DMS114 treated with DMSO at 0.1 percent for 48 hours (cell line): Measurements from ENCODE around the gene ARHGEF37.
"Not testable (repeated sequence)": the region's sequence is repeated elsewhere in the genome, so short reads cannot be mapped to it uniquely, and the experiment has no call there.

Source experiments
- DNase-seq: peaks from one replicate; lab custom pipeline; 2025; ENCODE audit not compliant: unreplicated experiment; lab: John Stamatoyannopoulos, UW

The ARHGEF37 gene

DNA sequence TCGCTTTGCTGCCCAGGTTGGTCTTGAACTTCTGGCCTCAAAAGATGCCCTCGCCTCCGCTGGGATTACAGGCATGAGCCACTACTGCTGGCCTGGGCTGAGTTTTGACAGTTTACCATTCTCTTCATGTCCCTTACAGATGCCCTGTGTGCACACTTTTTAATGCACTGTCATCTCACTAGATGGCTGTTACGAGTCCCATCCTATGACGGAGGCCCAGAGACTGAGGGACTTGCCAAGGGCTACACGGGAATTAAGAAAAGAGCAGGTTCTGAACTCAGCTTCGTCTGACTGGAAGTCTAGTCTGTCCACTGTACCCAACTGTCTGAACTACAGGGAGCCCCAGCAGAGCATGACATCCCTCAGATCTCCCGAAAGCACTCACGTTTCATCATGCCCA is 63.9 kb downstream of the ARHGEF37 start:
- no peak for DNase-seq

DNA sequence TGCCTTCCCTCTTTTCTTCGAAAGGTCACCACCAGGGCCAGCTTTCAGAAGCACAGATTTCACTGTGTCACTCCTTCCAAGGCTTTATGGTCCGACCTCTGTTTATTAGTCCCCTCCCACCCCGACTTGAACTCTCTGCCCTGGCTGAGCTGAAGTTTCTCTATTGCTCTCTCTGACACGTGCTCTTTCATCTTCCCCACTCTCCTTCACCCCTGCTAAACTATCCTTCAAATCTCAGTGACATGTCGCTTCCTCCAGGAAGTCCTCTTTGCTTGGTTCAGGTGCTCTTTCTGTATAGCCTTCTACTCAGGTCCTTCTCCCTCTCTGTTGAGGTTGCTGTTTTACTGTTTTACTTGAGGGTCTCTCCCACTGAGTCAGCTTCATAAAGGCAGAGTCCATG is 64.4 kb downstream of the ARHGEF37 start:
- DNase-seq: no peak

DNA sequence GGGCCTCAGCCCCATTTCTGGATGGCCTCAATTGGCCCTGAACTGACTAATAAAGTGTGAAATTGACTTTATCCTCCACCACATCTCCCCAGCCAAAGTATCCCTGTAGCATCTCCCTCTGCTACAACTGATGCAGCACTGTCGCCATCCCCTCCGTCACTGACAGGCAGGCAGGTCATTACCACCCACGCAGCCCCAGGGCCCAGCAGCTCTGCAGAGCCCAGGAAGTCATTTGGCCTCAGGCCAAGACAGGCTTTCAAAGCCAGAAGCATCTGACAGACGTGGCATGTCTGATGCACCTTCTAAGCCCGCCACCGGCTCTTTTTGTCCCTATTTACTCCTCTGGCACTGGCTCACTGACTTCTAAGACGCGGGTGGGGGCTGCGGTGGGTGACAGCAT is 65.3 kb downstream of the ARHGEF37 start:
- no peak for DNase-seq

DNA sequence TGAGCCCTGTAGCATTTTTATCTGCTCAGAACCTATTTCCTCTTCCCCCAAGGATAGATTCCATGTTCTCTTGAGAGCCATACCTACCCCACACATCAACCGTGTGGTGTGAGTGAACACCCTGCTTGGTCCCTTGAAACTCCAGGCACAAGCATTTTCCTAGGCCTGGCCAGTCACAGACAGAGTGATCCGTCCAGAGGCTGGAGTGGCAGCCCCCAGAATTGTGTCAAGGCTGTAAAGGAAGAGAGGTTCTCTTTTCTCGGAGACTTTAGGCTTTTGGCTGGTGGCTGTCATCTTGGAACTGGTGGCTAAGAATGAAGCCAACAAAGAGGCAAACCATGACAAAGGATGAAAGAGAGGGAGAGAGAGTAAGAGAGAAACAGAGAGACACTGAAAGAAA is 66.0 kb downstream of the ARHGEF37 start:
- no peak for DNase-seq

DNA sequence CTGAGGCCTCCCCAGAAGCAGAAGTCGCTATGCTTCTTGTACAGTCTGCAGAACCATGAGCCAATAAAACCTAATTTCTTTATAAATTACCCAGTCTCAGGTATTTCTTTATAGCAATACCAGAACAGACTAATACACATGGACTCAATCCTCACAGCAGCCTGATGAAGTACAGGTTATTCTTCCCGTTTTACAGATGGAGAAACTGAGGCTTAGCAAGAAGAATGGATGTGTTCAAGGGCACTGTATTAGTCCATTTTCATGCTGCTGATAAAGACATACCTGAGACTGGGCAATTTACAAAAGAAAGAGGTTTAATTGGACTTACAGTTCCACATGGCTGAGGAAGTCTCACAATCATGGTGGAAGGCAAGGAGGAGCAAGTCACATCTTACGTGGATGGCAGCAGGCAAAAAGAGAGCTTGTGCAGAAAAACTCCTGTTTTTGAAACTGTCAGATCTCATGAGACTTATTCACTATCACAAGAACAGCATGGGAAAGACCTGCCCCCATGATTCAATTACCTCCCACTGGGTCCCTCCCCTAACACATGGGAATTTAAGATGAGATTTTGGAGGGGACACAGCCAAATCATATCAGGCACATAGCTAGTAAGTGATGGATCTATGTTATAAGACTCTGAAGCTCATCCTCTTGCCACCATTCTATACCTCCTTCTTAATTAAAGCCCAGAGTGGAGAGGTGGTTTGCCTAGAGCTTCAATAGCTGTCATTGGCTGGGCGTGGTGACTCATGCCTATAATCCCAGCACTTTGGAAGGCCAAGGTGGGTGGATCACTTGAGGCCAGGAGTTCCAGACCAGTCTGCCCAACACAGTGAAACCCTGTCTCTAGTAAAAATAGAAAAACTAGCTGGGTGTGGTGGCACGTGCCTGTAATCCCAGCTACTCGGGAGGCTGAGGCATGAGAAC is 67.4 kb downstream of the ARHGEF37 start:
- not testable (repeated sequence) for DNase-seq

DNA sequence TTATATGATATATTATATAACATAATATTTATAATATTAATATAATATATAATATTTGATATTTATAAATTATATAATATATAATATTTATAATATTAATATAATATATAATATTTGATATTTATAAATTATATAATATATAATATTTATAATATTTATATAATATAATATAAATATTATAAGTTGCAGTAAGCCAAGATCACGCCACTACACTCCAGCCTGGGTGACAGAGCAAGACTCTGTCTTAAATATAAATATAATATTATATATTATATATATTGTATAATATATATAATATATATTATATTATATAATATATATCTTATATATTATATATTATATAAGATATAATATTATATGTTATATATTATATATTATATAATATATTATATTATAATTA is 68.4 kb downstream of the ARHGEF37 start:
- DNase-seq: not testable (repeated sequence)

DNA sequence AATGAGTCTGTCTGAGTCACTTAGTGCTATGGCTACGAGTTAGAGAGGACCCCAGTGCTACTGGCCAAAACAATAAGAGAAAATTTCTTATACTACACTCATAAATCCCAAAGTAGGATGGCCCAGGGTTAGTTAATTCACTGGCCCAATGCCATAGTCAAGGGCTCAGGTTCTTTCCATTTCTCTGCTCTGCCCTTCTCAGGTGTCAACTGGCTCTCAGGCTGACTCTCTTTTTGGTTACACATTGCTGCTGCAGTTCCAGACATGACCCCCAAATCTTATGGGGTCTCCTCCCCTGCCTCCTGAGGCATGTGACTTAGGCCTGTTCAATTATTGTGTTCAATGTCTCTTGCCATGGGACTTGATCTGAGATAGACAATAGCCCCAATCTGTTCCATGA is 70.4 kb downstream of the ARHGEF37 start:
- no peak for DNase-seq

DNA sequence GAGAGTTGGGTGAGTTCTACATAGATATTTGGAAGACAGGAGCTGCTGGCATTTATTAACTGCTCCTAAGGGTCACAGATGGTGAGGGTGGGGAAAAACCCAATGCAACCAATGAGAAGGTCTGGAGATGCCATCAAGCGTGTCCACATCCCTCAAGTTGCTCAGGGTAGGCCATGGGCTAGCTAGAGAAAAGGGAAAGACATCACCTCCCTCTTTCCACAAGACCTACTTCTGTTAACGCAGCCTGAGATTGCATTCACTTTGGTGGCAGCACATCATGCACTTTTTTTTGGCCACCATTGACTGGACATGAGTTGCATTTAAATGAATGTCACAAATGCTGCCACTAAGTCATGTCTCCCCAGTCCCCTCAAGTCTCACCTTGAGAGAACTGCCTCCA is 71.4 kb downstream of the ARHGEF37 start:
- DNase-seq: no peak

DNA sequence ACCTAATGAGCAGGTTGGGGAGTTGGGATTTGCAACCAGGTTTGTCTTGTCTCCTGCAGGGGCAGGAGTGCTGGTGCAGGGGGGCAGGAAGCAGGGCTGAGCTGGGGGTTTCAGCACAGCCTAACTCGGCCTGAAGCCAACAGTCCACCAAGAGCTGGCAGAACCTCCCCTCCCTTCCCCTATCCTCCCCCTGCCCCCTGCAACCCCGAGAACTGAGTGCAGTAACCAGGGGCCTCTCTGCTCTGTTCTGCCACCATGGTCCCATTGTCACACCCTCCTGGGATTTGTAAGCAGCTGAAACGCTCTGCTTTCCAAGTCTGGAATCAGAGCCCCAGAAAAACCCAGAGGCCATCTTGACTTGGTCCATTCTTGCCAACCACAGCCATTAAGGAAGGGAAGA is 72.9 kb downstream of the ARHGEF37 start:
- DNase-seq: no peak

DNA sequence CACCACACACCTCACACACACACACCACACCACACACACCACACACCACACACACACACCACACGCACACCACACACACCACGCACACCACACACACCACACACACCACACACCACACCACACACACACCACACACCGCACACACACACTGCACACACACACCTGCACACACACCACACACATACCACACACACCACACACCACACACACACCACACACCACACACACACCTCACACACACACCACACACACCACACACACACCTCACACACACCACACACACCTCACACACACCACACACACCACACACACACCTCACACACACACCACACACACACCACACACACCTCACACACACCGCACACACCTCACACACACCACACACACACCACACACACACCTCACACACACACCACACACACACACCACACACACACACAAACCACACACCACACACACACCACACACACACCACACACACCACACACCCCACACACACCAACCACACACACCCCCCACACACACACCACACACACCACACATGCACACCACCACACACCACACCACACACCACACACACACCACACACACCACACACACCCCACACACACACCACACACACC is 73.7 kb downstream of the ARHGEF37 start:
- no peak for DNase-seq

DNA sequence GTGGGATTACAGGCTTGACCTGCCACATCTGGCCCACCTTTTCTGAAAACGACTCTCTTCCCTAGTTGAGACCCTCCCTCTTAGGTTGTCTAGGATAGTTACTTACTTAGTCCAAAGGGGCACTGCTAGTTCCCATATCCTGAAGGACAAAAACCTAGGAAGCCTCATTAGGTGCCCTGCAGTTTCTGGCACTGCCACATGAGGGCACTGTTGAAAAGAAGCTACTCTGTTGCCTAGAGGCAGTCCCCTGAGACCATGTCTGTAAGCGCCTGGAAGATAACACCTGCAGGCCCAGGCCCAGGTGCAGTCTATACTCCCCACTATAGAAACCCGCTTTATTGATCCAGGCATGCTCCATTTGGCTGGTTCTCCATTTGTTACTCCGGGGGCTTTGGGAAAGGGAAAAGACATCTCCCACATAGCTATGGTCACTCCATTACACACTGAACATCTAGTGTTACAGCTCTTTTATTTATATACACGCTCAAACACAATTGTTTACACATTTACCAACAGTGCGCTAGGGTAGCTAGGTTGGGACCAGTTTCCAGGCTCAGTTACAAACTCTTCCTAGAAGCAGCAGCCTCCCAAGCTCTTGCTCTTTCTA is 75.4 kb downstream of the ARHGEF37 start:
- DNase-seq: no peak

DNA sequence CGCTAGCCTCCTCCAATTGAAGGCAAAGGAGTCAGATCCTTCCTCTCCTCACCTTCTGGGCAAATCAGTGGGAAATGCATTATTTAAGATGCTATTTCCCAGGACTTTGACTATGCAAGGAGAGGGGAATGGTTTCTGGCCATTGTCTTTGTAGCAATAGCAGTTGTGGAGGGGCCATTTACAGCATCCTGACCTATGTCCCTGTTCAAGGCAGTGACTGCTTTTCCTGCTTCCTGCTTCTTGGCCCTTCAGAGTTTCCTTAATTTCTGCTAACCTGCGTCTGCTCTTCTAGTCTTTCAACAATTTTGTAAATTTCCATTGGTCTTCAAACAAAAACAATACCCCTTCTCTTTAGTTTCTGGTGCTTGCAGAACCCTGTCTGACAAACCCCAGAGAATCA is 76.0 kb downstream of the ARHGEF37 start:
- DNase-seq: no peak

DNA sequence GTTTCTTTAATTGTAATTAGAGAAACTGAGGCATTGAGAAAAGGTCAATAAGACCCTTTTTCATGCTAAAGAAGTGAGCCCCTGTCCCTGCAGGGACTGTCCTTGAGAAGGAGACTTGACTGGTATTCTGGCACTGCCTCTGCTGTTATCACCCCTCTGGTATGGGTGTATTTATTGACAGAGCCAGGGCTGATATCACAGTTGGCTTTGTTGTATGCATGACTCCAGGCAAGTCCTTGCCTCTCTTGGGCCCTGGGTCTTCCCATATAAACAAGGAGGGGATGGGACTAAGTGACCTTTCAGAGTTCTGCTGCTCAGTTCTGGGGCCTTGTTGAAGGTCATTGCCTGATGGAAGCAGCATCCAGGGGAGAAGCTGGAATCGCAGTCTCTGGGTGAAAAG is 77.0 kb downstream of the ARHGEF37 start:
- DNase-seq: no peak

DNA sequence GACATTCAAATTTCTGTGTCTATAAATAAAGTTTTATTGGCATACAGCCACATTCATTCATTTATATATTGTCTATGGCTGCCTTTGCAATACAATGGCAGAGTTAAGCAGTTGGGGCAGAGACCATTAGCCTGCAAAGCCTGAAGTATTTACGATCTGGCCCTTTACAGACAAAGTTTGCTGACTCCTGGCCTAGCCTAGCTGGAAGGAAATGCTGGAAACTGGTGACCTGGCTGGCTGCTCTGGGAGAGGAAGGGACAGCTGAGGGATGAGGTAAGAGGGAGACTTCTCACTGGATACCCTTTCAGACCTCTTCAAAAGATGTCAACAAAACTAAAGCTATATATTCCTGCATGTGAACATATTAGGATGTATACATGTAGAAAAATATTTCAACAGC is 82.8 kb downstream of the ARHGEF37 start:
- DNase-seq: no peak

DNA sequence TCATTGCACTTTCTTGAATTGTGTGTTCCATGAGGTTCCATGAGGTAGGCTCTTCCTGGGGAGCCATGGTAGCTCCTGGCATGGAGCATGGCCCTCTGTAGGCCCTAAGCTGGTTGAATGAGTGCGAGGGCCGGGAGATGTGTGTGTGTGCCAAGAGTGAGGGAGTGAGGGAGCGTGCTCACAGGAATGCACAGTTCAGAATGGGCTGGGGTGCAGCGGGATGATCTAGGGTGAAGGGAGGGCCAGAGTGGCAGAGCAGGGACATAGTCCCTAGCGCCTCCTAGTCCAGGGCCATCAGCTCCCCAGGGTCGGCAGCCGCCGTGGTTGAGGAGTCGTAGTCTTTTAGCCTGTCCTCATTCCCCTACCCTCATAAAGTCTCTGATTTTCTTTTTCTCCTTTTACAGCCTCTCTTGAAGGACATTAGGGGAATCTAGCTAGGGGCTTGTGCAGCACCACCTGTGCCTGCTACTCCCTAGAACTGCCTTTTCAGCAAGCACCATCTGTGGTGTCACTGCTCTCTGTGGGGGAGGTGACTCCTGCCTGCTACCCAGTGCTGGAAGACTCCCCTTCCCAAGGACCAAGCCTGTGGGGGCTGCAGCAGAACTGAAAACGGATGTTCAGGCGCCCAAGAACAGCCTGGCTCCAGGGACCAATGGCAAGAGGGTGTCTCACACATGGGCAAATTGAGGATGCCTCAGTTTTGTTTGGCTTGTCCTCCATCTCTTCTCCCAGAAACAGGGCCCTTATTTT is 83.5 kb downstream of the ARHGEF37 start:
- DNase-seq: no peak

DNA sequence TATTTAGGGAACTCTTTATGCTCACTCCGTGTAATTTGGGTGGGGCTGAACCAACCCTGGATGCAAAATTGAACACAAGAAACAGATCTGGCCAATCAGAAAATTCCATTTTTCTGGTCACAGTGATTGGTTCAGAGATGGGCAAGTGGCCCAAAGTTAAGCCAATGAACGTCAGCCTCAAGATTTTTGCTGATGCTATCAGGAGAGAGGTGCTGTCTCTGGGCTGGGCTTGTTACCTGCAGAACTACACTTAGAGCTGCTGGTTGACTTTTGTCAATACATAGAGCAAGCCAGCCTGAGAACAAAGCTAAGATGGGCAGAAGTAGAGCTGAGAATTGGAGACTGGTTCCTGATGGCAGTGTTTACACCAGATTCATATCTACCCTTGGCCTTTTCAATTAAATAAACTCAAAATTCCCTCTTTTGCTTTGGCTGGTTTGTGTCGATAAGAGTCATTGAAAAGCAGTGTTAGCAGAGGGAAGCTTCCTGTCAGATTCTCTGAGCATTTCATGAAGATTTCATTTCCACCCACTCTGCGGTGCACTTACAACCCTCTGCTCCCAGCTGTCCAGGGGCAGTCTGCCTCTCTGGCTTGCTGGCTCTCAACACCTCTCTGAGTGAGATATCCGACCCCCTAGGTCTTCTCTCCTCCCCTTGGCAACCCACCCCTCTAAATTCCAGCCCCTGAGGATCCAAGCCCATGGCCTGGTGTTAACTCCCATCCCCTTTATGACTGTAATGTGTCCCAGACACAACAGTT is 84.3 kb downstream of the ARHGEF37 start:
- no peak for DNase-seq

DNA sequence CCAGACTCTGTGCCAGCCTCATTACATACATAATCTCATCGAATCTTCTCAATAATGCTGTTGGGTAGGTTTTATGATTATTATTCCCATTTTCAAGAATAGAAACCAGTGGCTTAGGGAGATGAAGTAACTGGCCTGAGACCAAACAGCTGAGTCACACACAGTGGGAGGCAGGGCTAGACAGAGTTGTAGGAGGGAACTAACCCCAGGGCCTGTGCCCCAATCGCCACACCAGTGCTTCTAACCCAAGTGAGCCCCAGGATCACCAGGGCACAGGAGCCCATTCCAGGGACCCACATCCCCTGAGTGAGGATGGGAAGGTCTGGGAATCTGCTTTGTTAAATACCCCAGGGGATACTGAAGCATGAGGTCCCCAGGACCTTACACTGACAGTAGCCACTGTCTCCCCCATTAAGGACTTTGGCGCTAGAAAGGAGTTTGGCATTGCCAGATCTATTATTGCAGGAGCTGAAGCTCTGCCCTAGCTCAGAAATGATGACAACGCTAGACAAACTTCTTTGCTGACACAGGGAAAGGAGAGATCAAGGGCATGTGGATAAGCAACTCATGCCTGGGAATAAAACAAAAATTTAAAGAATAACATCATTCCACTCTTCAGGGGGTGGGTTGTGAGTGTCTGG is 85.0 kb downstream of the ARHGEF37 start:
- no peak for DNase-seq

DNA sequence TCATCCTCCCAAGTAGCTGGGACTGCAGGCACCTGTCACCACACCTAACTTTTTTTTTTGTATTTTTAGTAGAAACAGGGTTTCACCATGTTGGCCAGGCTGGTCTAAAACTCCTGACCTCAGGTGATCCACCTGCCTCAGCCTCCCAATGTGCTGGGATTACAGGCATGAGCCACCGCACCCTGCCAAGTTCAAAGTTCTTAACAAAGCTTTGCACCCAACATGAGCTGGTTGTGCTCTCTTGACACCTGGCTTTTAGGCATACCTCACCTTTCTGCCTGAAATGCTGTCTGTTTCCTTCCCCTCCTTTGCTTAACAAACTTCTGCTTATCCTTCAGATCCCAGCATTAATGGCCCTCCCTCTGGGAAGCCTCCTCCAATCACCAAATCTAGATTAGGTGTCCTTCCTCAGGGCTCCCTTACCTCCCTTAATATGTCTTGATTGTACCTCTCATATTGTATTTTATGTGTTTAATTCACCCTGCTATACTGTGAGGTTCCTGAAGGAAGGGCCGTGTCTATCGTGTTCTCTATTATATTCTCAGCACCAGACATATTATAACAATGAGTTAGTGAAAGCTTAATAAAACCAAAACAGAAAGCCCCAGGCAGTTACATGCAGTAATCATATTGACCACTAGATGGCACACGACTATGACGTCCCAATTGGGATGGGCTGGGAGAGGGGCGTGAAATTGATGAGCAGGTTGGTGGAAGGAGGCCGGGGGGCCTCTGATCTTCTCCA is 86.0 kb downstream of the ARHGEF37 start:
- DNase-seq: no peak

DNA sequence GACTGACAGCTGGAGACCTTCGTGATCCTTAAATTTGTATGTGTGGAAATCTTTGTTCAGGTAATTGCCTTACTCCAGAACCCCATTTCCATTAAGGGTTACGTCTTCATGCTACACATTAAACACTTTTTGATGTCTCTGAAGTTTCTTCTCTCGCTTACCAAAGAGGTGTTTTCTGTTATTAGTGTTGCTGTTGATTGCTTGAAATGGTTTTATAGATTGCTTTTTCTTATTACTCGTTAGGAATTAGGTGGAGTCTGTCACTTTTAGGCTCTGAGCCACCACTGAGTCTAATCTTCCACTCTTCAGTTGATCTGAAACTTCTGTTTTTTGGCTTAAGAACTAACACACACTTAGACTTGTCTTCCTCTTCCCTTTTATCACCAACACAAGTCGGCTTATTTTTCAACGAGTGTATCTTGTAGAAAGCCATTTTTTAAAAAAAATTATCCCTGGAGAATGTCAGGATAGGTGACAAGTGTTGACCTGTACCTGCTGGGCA is 86.6 kb downstream of the ARHGEF37 start:
- DNase-seq: no peak
